Measurements from ENCODE around the gene HAP1.
"Not testable (repeated sequence)": the region's sequence is repeated elsewhere in the genome, so short reads cannot be mapped to it uniquely, and the experiment has no call there.

Gene HAP1

GRCh38 chr17:41734139-41734948 lies at the start of gene HAP1:
Gene HAP1 (minus strand): TSS chr17:41734643. CDS start chr17:41734634, 9 bp downstream.
- DNase-seq (ENCODE audit: low spot score) = no peak

GRCh38 chr17:41782142-41782541 lies 47.7 kb upstream of the HAP1 start:
- DNase-seq (ENCODE audit: low spot score) = no peak

- no peak for DNase-seq (ENCODE audit: low spot score)
Measured at GRCh38 chr17:41781404-41782110, 47.1 kb upstream of the HAP1 start.

- DNase-seq (ENCODE audit: low spot score) = no peak
Measured at GRCh38 chr17:41779954-41780353, 45.5 kb upstream of the HAP1 start.

- DNase-seq (ENCODE audit: low spot score) = no peak
Measured at GRCh38 chr17:41777574-41778188, 43.2 kb upstream of the HAP1 start.

- DNase-seq (ENCODE audit: low spot score) = no peak
Measured at GRCh38 chr17:41777157-41777573, 42.7 kb upstream of the HAP1 start.

- DNase-seq (ENCODE audit: low spot score) = not testable (repeated sequence)
Measured at GRCh38 chr17:41776262-41776900, 41.9 kb upstream of the HAP1 start.

GRCh38 chr17:41775394-41776226 lies 41.2 kb upstream of the HAP1 start:
- DNase-seq (ENCODE audit: low spot score) = no peak

- DNase-seq (ENCODE audit: low spot score) = no peak
Measured at GRCh38 chr17:41773731-41774193, 39.3 kb upstream of the HAP1 start.

- no peak for DNase-seq (ENCODE audit: low spot score)
Measured at GRCh38 chr17:41773190-41773588, 38.7 kb upstream of the HAP1 start.

- DNase-seq (ENCODE audit: low spot score) = no peak
Measured at GRCh38 chr17:41772586-41773189, 38.2 kb upstream of the HAP1 start.

GRCh38 chr17:41772218-41772585 lies 37.8 kb upstream of the HAP1 start:
- no peak for DNase-seq (ENCODE audit: low spot score)

- no peak for DNase-seq (ENCODE audit: low spot score)
Measured at GRCh38 chr17:41771389-41772206, 37.2 kb upstream of the HAP1 start.

- DNase-seq (ENCODE audit: low spot score) = no peak
Measured at GRCh38 chr17:41769985-41770384, 35.5 kb upstream of the HAP1 start.

GRCh38 chr17:41769346-41769862 lies 35.0 kb upstream of the HAP1 start:
- DNase-seq (ENCODE audit: low spot score) = no peak

- DNase-seq (ENCODE audit: low spot score) = no peak
Measured at GRCh38 chr17:41768682-41769288, 34.3 kb upstream of the HAP1 start.

GRCh38 chr17:41767324-41768042 lies 33.0 kb upstream of the HAP1 start:
- DNase-seq (ENCODE audit: low spot score) = no peak

- DNase-seq (ENCODE audit: low spot score) = no peak
Measured at GRCh38 chr17:41766135-41766534, 31.7 kb upstream of the HAP1 start.

GRCh38 chr17:41763327-41763726 lies 28.9 kb upstream of the HAP1 start:
- DNase-seq (ENCODE audit: low spot score) = no peak

Data from NAMALWA (cell line).